ENCODE results near the gene KLF17.

Gene KLF17

GRCh38 chr1:44157903-44158302 is 39.3 kb downstream of the KLF17 start:
- DNase-seq, result no peak

- DNase-seq, result no peak
These were observed 40.2 kb downstream of the KLF17 start for GRCh38 chr1:44158871-44159270.

GRCh38 chr1:44161546-44161945 is 42.9 kb downstream of the KLF17 start:
- DNase-seq, result no peak

GRCh38 chr1:44168520-44169098 is 50.0 kb downstream of the KLF17 start:
- no peak for DNase-seq

- no peak for DNase-seq
These were observed 51.7 kb downstream of the KLF17 start for GRCh38 chr1:44170281-44170823.

- no peak for DNase-seq
These were observed 56.0 kb downstream of the KLF17 start for GRCh38 chr1:44174630-44175029.
